ENCODE results near the gene ZNF319.

Gene ZNF319

DNA sequence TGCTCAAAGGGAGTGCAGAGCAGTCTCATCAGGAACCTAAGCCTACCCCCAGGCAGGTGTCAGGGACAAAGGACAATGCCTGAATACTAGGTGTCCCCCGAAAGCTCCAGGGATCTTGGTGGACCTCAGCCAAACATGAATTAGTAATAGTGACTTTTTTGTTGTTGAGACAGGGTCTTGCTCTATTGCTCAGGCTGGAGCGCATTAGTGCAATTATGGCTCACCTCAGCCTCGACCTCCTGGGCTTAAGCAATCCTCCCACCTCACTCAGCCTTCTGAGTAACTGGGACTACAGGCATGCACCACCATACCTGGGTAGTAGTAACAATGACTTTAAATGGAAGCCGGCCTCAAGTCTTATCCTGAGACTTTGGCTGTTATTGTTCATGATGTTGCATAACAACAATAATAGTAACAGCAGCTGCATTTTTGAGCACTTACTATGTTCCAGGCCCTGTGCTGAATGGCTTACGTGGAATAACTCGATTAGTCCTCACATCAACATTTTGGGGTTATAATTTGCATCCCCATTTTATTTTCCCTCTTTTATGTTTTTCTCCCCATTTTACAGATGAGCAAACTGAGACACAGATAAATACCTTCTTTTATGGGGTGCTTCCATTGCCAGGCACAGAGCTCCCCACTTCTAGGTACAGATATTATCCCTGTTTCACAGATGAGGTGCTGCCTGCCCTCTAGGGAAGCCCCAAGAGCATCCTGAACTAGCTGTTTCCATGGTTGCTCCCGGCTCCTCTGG lies 49.1 kb downstream of the ZNF319 start:
- no peak for DNase-seq

DNA sequence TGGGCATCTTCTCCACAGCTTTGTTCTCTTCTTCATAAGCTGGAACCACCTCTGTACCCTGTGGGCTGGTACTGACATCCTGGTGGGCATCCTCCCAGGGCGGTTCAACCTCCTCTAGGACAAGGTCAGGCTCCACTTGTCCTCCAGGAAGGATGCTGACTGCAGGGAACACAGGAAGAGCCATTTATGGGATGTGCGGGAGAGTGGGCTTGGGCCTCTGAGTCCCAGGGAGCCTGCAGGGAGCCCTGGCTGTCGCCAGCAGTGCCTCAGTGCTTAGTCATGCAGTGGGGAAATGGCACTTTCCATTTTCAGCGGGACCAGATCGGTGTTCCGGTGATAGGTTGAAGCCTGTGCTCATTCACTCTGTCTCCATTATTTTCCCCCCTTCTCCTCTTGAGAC lies 50.1 kb downstream of the ZNF319 start:
- no peak for DNase-seq

DNA sequence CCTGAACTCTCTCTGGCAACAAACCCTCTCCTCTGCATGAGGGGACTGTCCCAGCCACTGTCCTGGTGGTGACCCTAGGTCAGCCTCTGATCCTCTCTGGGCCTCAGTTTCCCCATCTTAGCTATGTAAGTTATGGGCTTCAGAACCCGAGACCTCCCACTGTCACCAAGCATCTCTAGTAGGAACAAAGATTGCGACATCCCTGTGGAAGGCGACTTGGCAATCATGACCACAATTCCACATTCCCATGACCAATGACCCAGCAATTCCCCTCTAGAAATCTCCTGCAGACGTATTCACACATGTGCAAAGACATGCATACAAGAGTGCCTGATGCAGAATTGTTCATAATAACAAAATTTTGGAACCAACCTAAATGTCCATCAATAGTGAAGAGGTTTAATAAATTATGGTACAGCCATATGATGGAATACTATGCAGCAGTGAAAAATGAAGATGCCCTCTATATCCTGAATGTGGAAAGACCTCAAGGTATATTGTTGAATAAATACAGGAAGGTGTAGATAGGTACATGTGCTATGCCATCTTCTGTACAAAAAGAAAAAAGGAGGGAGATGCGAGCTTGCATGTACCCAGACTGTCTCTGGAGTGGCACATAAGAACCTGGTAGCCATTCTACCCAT lies 50.8 kb downstream of the ZNF319 start:
- DNase-seq: no peak

DNA sequence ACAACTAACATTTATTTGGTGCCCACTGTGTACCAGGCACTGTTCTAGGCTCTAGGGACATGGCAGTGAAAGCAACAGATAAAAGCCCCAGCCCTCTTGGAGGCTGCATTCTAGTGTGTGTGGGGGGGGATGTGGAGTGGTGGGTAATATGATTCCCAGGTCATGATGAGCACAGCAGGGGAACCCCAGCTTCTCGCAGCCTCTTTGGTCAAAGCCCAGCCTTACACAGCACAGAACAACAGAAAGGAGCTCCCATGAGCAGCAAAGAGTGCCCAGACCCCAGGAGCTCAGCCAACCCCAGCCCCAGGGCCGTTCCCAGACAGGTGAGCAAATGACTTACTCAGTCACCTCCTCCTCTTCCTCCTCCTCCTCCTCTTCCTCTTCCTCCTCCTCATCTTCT lies 51.5 kb downstream of the ZNF319 start:
- no peak for DNase-seq

DNA sequence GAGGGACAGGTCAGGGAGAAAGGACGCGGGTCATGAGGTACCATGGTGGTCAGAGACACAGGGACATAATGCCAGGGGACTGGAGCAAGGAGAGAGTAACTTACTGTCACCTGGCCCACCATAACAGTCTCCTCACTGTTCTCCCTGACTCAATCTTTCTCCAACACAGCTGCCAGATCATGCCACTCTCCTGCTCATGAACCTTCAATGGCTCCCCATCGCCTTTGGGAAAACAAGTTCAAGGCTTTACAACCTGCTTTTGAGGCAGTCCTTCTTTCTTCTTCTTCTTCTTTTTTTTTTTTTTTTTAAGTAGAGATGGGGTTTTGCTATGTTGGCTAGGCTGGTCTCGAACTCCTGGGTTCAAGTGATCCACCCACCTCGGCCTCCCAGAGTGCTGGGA lies 52.4 kb downstream of the ZNF319 start:
- no peak for DNase-seq

DNA sequence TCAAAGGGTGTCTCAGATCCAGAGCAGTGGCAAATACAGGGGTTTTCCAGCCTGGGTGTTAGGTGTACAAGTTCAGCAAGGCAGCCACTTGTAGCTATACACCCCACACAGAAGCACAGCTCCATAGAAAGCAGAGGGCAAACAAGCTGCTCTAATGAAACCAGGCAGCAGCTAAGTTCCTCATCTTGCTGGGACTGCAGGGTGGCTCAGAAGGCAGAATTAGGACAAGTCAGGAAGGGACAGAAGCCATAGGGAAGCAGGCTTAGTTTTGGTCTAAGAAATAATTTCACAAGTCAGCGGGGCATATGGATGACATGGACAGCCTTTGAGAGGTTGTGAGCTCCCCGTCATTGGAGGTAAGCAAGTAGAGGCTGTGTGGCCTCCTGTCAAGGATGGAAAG lies 53.2 kb downstream of the ZNF319 start:
- no peak for DNase-seq

DNA sequence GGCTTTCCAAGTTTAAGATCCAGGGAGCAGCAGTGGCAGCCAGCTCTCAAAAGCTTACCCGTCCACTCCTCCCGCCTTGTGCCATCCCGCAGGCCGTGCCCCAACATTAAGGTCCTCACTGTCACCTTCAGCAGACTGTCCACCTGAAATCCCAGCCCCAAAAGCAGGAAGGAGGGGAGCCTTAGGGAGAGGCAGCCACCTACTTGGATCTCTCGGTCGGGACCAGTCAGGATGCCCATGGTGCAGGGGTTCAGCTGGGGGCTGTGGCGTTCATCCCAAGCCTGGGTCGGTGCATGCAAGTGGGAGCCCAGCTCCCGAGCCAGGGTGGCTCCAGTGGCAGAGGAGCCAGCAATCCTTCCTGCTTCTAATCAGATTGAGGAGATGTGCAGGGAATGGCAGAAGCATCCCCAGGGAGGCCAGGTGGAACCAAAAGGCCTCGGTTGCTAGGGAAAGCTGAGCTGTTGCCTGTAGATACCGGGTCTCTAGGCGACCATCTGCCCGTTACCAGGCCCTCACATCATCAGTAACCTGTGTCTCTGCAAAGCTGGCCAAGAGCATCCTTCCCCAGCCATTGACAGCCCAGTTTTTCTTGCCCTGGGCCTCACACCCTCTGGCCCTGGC lies 54.2 kb downstream of the ZNF319 start:
- DNase-seq: no peak

DNA sequence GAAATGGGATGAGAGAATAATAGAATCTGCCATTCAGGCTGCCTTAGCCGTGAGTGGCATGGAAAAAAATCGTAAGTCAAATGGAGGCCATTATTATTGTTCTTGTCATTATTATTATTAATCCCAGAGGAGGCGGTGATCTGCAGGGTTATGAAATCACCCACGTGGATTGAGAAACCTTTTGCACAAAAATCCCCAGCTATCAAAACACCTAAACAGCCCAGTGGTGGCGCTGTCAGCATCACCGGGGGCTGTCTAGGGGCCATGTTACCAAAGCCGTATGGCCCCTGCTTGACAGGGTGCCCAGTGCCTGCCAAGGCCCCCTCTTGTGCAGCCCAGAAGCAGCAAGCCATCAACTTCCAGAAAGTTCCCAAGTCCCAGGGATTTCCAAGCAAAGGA lies 54.7 kb downstream of the ZNF319 start:
- no peak for DNase-seq

DNA sequence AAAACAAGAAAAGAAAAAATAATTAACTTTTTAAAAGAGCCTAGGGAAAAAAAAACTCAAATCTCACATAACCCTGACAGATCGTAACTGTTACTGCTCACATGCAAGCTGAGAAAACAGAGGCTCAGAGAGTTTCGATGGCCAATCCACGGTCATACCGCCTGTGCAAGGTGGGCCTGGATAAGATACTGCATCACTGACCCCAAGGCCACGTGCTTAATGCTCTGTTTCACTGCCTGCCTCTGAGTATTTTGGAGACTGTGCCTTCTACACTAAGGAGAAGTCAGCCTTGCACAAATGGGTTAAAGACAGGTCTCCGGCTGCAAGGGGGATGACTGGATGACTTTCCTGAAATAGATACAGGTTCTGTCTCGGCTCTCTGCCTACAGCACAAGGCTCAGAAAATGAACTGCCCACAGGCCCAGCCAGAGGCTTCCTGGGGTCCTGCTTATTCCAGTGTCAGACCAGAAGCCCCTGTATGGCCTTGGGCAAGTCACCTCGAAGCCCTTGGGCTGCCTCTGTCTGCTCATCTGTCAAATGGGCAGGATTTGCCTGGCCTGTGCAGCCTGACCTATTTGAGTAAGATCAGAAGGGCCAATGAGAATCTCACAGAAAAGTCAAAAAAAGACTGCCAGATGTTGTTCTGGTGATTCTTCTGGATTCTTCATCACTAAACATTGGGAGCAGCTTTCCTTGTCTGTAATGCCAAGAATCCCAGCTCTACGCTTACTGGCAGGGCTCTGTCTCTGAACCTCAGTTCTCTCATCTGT lies 55.3 kb downstream of the ZNF319 start:
- DNase-seq: no peak
